Activated CD8-positive, alpha-beta memory T cell treated with anti-CD3 and anti-CD28 coated beads, Interleukin-2, amount 10 ng/mL, durations not matched to agents 7 days and 5 days (primary cell): ENCODE data around the gene GCNT2. TPM values are rescaled to one million over a fixed set of nuclear protein-coding genes. Genes with fewer than 3 reads are reported as not detected.
"Not testable (repeated sequence)": the region's sequence is repeated elsewhere in the genome, so short reads cannot be mapped to it uniquely, and the experiment has no call there.

Experiments
- ATAC-seq: fragments of 150-1000 bp; cut with Tn5 transposase; one replicate; pipeline ENCODE4 v1.10.0; 2021; ENCODE audit warnings: moderate library complexity
- CTCF ChIA-PET: fragments of 350-600 bp; sonication (Branson Sonifier 250); formaldehyde crosslinking; loops from one replicate; lab custom pipeline; 2021; ENCODE audit warnings: antibody characterized with exemption; lab: Charles Lee
- DNase-seq: peaks from one replicate; pipeline ENCODE4 v3.0.0-alpha.2; 2020
- H3K27ac Mint-ChIP-seq: one replicate; pipeline ENCODE4 v1.8.0; 2021; ENCODE audit warnings: mild to moderate bottlenecking, mixed read lengths
- H3K27me3 Mint-ChIP-seq: one replicate; pipeline ENCODE4 v1.8.0; 2021; ENCODE audit warnings: mixed read lengths
- H3K36me3 Mint-ChIP-seq: one replicate; pipeline ENCODE4 v1.8.0; 2021; ENCODE audit warnings: mild to moderate bottlenecking, mixed read lengths
- H3K4me1 Mint-ChIP-seq: one replicate; pipeline ENCODE4 v1.8.0; 2021; ENCODE audit warnings: mixed read lengths
- H3K4me3 Mint-ChIP-seq: one replicate; pipeline ENCODE4 v1.8.0; 2021; ENCODE audit warnings: mild to moderate bottlenecking, moderate library complexity, mixed read lengths
- H3K9me3 Mint-ChIP-seq: one replicate; pipeline ENCODE4 v1.8.0; 2022; ENCODE audit warnings: low read depth, mixed read lengths
- total RNA-seq, 2 experiments: library from RNA; stranded (reverse); gene quantifications; one replicate each; pipeline ENCODE4 v1.2.3, GENCODE V29; 2021

GCNT2 gene
- total RNA-seq, 2 experiments from 2014 or later, result 2.2 to 4.3 TPM

DNA sequence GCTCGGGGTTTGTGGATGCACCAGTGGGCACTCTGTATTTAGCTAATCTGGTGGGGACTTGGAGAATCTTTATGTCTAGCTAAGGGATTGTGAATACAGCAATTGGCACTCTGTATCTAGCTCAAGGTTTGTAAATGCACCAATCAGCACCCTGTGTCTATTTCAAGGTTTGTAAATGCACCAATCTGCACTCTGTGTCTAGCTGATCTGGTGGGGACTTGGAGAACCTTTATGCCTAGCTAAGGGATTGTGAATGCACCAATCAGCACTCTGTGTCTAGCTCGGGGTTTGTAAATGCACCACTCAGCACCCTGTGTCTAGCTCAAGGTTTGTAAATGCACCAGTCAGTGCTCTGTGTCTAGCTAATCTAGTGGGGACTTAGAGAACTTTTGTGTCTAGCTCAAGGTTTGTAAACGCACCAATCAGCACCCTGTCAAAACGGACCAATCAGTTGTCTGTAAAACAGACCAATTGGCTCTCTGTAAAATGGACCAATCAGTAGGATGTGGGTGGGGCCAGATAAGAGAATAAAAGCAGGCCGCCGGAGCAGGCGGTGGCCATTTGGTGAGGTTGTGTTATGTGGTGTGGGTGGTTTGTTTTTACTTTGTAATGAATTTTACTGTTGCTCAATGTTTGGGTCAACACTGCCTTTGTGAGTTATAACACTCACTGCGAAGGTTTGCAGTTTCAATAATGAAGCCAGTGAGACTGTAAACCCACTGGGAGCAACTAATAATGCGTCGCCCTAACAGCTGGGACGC is 139.5 kb downstream of the GCNT2 start:
- H3K9me3 Mint-ChIP-seq, DNase-seq, H3K4me1 Mint-ChIP-seq, H3K36me3 Mint-ChIP-seq, ATAC-seq, H3K27ac Mint-ChIP-seq: not testable (repeated sequence)
- Mint-ChIP-seq H3K27me3 (peaks cover 20% of the 10 kb centered on the region), H3K4me3 (peak overlapping the region; percentile 59)
- CTCF ChIA-PET, result interaction anchor here (0.6 kb wide), 1 partner anchor 98 kb away, joined by 4 read pairs; no protein-coding TSS in a partner anchor

DNA sequence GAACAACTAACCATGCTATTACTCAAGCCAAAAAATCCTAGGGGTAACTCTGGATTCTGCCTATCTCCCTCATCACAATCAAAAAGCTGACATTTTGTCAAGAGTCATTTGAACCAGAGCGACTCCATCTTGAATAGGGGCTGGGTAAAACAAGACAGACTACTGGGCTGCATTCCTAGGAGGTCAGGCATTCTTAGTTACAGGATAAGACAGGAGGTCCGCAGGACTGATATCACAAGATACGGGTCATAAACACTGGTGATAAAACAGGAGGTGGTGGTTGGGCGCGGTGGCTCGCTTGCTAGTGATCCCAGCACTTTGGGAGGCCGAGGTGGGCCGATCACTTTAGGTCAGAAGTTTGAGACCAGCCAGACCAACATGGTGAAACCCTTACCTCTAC is 141.1 kb downstream of the GCNT2 start:
- CTCF ChIA-PET, result no interaction called here
- Mint-ChIP-seq H3K36me3 (no peaks in the 10 kb centered on the region), H3K4me1 (no peaks in the 10 kb centered on the region), H3K9me3 (peaks cover 3% of the 10 kb centered on the region), H3K27me3 (peaks cover 27% of the 10 kb centered on the region), H3K4me3 (no peak overlapping the region), H3K27ac (no peak overlapping the region)
- ATAC-seq, result no peak
- DNase-seq, result no peak

GRCh38 chr6:10662742-10663141 is 141.6 kb downstream of the GCNT2 start:
- Mint-ChIP-seq H3K4me3 (no peak overlapping the region), H3K36me3 (no peaks in the 10 kb centered on the region)
- CTCF ChIA-PET, result no interaction called here

GRCh38 chr6:10665595-10665994 is 144.4 kb downstream of the GCNT2 start:
- peaks cover 31% of the 10 kb centered on the region for H3K27me3 Mint-ChIP-seq
- DNase-seq, CTCF ChIA-PET, H3K4me3 Mint-ChIP-seq, H3K9me3 Mint-ChIP-seq, H3K27ac Mint-ChIP-seq, ATAC-seq, H3K4me1 Mint-ChIP-seq, H3K36me3 Mint-ChIP-seq: not testable (repeated sequence)

More at GRCh38 chr6:10662742-10663141, 141.6 kb downstream of the GCNT2 start:
- peaks cover 32% of the 10 kb centered on the region for H3K27me3 Mint-ChIP-seq
- H3K9me3 Mint-ChIP-seq, result peaks cover 3% of the 10 kb centered on the region
- H3K4me1 Mint-ChIP-seq, result no peaks in the 10 kb centered on the region
- DNase-seq (no peak), ATAC-seq (no peak)
- no peak overlapping the region for H3K27ac Mint-ChIP-seq

GRCh38 chr6:10668126-10668917 is 147.2 kb downstream of the GCNT2 start:
- H3K4me1 Mint-ChIP-seq, result no peaks in the 10 kb centered on the region
- no peak for DNase-seq
- CTCF ChIA-PET, result no interaction called here
- peaks cover 3% of the 10 kb centered on the region for H3K9me3 Mint-ChIP-seq
- no peaks in the 10 kb centered on the region for H3K36me3 Mint-ChIP-seq
- H3K27ac Mint-ChIP-seq, result no peak overlapping the region
- peaks cover 37% of the 10 kb centered on the region for H3K27me3 Mint-ChIP-seq
- ATAC-seq, result no peak
- no peak overlapping the region for H3K4me3 Mint-ChIP-seq

DNA sequence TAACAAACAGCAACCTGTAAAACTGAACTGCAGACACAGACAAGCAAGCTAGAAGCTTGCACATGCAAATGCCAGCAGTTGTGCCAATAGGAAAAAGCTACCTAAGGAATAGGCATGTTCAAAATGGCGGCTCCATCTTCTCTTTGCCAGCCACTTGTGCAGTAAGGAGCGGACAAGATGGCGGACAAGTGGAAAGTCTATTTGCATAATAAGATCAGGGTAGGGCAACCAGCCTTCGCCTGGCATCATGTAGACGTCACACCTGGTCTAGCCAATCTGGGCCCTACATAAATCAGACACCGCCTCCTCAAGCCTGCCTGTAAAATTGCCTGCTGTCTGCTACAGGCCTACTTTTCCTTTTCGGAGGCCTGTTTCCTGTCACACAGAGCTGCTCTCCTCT is 155.3 kb downstream of the GCNT2 start:
- no peak for DNase-seq
- no peak for ATAC-seq
- no peak overlapping the region for H3K4me3 Mint-ChIP-seq
- no peaks in the 10 kb centered on the region for H3K9me3 Mint-ChIP-seq
- no peak overlapping the region for H3K27ac Mint-ChIP-seq
- H3K27me3 Mint-ChIP-seq, result peaks cover 6% of the 10 kb centered on the region
- H3K4me1 Mint-ChIP-seq, result no peaks in the 10 kb centered on the region
- no peaks in the 10 kb centered on the region for H3K36me3 Mint-ChIP-seq
- CTCF ChIA-PET, result no interaction called here

GRCh38 chr6:10678456-10678855 is 157.3 kb downstream of the GCNT2 start:
- no peaks in the 10 kb centered on the region for H3K27me3 Mint-ChIP-seq
- H3K27ac Mint-ChIP-seq, result no peak overlapping the region
- DNase-seq, result no peak
- H3K4me1 Mint-ChIP-seq, result peaks cover 12% of the 10 kb centered on the region
- ATAC-seq, result no peak
- H3K36me3 Mint-ChIP-seq, result peaks cover 5% of the 10 kb centered on the region
- H3K9me3 Mint-ChIP-seq, result no peaks in the 10 kb centered on the region
- no peak overlapping the region for H3K4me3 Mint-ChIP-seq
- CTCF ChIA-PET, result no interaction called here

Other genes starting within 250 kb of the GCNT2 start
- under 1 TPM; 0.18 to 0.21 TPM for gene TFAP2A, start 106.3 kb upstream of the GCNT2 start, total RNA-seq
- gene C6orf52, start 173.3 kb downstream of the GCNT2 start, total RNA-seq, result 1 to 10 TPM; 2.5 to 2.7 TPM
- gene PAK1IP1, start 173.6 kb downstream of the GCNT2 start, total RNA-seq, result 10 to 100 TPM; 13.1 to 22.8 TPM
- 10 to 100 TPM; 37.1 to 44.2 TPM for gene TMEM14C, start 201.7 kb downstream of the GCNT2 start, total RNA-seq
- gene TMEM14B, start 226.5 kb downstream of the GCNT2 start, total RNA-seq, result 10 to 100 TPM; 71.3 to 82.9 TPM